Activated CD4-positive, alpha-beta T cell treated with anti-CD3 and anti-CD28 coated beads, Interleukin-2, amount 10 ng/mL, durations not matched to agents 7 days and 5 days (primary cell): ENCODE measurements around the gene UBE2D3. TPM values are rescaled to one million over a fixed set of nuclear protein-coding genes. Genes with fewer than 3 reads are reported as not detected.
"Not testable (repeated sequence)": the region's sequence is repeated elsewhere in the genome, so short reads cannot be mapped to it uniquely, and the experiment has no call there.

Experiments
- CTCF ChIA-PET: fragments of 350-600 bp; sonication (Branson Sonifier 250); formaldehyde crosslinking; loops from one replicate; lab custom pipeline; 2021; ENCODE audit warnings: antibody characterized with exemption; lab: Charles Lee
- POLR2A ChIA-PET: fragments of 350-600 bp; sonication (Branson Sonifier 250); formaldehyde crosslinking; loops from one replicate; lab custom pipeline; 2021; ENCODE audit warnings: antibody characterized with exemption; lab: Charles Lee
- DNase-seq: peaks from one replicate; pipeline ENCODE4 v3.0.0-alpha.2; 2020
- H3K27ac Mint-ChIP-seq: one replicate; pipeline ENCODE4 v1.8.0; 2021; ENCODE audit warnings: mild to moderate bottlenecking, moderate library complexity, mixed read lengths
- H3K27me3 Mint-ChIP-seq: one replicate; pipeline ENCODE4 v1.8.0; 2021; ENCODE audit warnings: mixed read lengths
- H3K36me3 Mint-ChIP-seq: one replicate; pipeline ENCODE4 v1.8.0; 2021; ENCODE audit warnings: low read depth, mixed read lengths
- H3K4me1 Mint-ChIP-seq: one replicate; pipeline ENCODE4 v1.8.0; 2021; ENCODE audit warnings: mixed read lengths
- H3K4me3 Mint-ChIP-seq: one replicate; pipeline ENCODE4 v1.8.0; 2021; ENCODE audit warnings: mild to moderate bottlenecking, moderate library complexity, mixed read lengths
- H3K9me3 Mint-ChIP-seq: one replicate; pipeline ENCODE4 v1.8.0; 2021; ENCODE audit warnings: mixed read lengths
- total RNA-seq, 2 experiments: library from RNA; stranded (reverse); gene quantifications; one replicate each; pipeline ENCODE4 v1.2.3, GENCODE V29; 2021

Gene UBE2D3
- total RNA-seq, 2 experiments from 2014 or later: 360 to 500 TPM

- no peaks in the 10 kb centered on the region for H3K9me3 Mint-ChIP-seq
Measured at GRCh38 chr4:102827674-102828496, 534 bp upstream of the UBE2D3 start.

GRCh38 chr4:102826105-102826889, 1.1 kb downstream of the UBE2D3 start:
- Mint-ChIP-seq H3K27ac (no peak overlapping the region), H3K27me3 (no peaks in the 10 kb centered on the region), H3K9me3 (no peaks in the 10 kb centered on the region), H3K36me3 (peaks cover 26% of the 10 kb centered on the region), H3K4me1 (peaks cover 42% of the 10 kb centered on the region), H3K4me3 (no peak overlapping the region)
- POLR2A ChIA-PET: interaction anchor here (0.5 to 3.3 kb wide), 2 partner anchors 38 to 42 kb away, joined by 4 to 51 read pairs; partner anchors contain the start of gene CISD2
- no peak for DNase-seq
- CTCF ChIA-PET: interaction anchor here (0.6 to 3.1 kb wide), 7 partner anchors 9 to 46 kb away, joined by 3 to 21 read pairs (median 5); no protein-coding TSS in a partner anchor

More at GRCh38 chr4:102827674-102828496, 534 bp upstream of the UBE2D3 start:
- Mint-ChIP-seq H3K27me3 (no peaks in the 10 kb centered on the region), H3K27ac (no peak overlapping the region), H3K4me1 (peaks cover 33% of the 10 kb centered on the region), H3K36me3 (peaks cover 13% of the 10 kb centered on the region), H3K4me3 (no peak overlapping the region)
- peak; percentile 100 for DNase-seq
- CTCF ChIA-PET: interaction anchor here (0.7 to 3.1 kb wide), 15 partner anchors 10 to 216 kb away, joined by 3 to 21 read pairs (median 3); partner anchors contain the start of gene CISD2
- POLR2A ChIA-PET: interaction anchor here (0.6 to 3.3 kb wide), 5 partner anchors 26 to 328 kb away, joined by 3 to 51 read pairs (median 3); partner anchors contain the start of gene CISD2

- DNase-seq: peak; percentile 39
- no peaks in the 10 kb centered on the region for H3K9me3 Mint-ChIP-seq
- H3K4me3 Mint-ChIP-seq: no peak overlapping the region
- no peak overlapping the region for H3K27ac Mint-ChIP-seq
- peaks cover 51% of the 10 kb centered on the region for H3K4me1 Mint-ChIP-seq
- peaks cover 33% of the 10 kb centered on the region for H3K36me3 Mint-ChIP-seq
- CTCF ChIA-PET: interaction anchor here (1.2 to 2.8 kb wide), 5 partner anchors 9 to 16 kb away, joined by 3 to 11 read pairs (median 5); no protein-coding TSS in a partner anchor
- H3K27me3 Mint-ChIP-seq: no peaks in the 10 kb centered on the region
- POLR2A ChIA-PET: interaction anchor here (0.6 kb wide), 1 partner anchor 44 kb away, joined by 4 read pairs; the partner anchor contains the start of gene CISD2
Measured at GRCh38 chr4:102825261-102826091, 1.9 kb downstream of the UBE2D3 start.

- Mint-ChIP-seq H3K27ac (peak overlapping the region; percentile 72), H3K4me1 (peaks cover 61% of the 10 kb centered on the region), H3K9me3 (no peaks in the 10 kb centered on the region), H3K4me3 (no peak overlapping the region), H3K27me3 (no peaks in the 10 kb centered on the region), H3K36me3 (peaks cover 41% of the 10 kb centered on the region)
- POLR2A ChIA-PET: interaction anchor here (0.7 kb wide), 1 partner anchor 134 kb away, joined by 3 read pairs; no protein-coding TSS in a partner anchor
- CTCF ChIA-PET: interaction anchor here (1.0 to 2.5 kb wide), 4 partner anchors 8 to 267 kb away, joined by 3 to 10 read pairs (median 4); no protein-coding TSS in a partner anchor
- no peak for DNase-seq
Measured at GRCh38 chr4:102824398-102824797, 3.0 kb downstream of the UBE2D3 start.

GRCh38 chr4:102823897-102824296, 3.5 kb downstream of the UBE2D3 start:
- Mint-ChIP-seq H3K4me1 (peaks cover 58% of the 10 kb centered on the region), H3K9me3 (no peaks in the 10 kb centered on the region), H3K36me3 (peaks cover 42% of the 10 kb centered on the region), H3K4me3 (no peak overlapping the region), H3K27ac (no peak overlapping the region), H3K27me3 (no peaks in the 10 kb centered on the region)
- DNase-seq: no peak
- POLR2A ChIA-PET: interaction anchor here (0.7 kb wide), 1 partner anchor 135 kb away, joined by 3 read pairs; no protein-coding TSS in a partner anchor
- CTCF ChIA-PET: interaction anchor here (0.7 to 2.5 kb wide), 6 partner anchors 8 to 268 kb away, joined by 3 to 10 read pairs (median 3); no protein-coding TSS in a partner anchor

GRCh38 chr4:102823464-102823863, 3.9 kb downstream of the UBE2D3 start:
- ChIA-PET POLR2A (no interaction called here), CTCF (interaction anchor here (0.7 to 1.5 kb wide), 4 partner anchors 11 to 268 kb away, joined by 3 to 4 read pairs (median 3); no protein-coding TSS in a partner anchor)
- Mint-ChIP-seq H3K4me3 (no peak overlapping the region), H3K36me3 (peaks cover 46% of the 10 kb centered on the region), H3K27me3 (no peaks in the 10 kb centered on the region), H3K9me3 (no peaks in the 10 kb centered on the region), H3K4me1 (peaks cover 58% of the 10 kb centered on the region), H3K27ac (peak overlapping the region; percentile 7)
- no peak for DNase-seq

- peak; percentile 47 for DNase-seq
- CTCF ChIA-PET: no interaction called here
- Mint-ChIP-seq H3K27ac (peak overlapping the region; percentile 91), H3K4me3 (peak overlapping the region; percentile 72), H3K4me1 (peaks cover 84% of the 10 kb centered on the region), H3K27me3 (no peaks in the 10 kb centered on the region), H3K36me3 (peaks cover 76% of the 10 kb centered on the region), H3K9me3 (no peaks in the 10 kb centered on the region)
- POLR2A ChIA-PET: interaction anchor here (1.5 kb wide), 1 partner anchor 49 kb away, joined by 3 read pairs; the partner anchor contains the start of gene CISD2
Measured at GRCh38 chr4:102819588-102820365, 7.6 kb downstream of the UBE2D3 start.

- not testable (repeated sequence) for DNase-seq, H3K27me3 Mint-ChIP-seq, H3K9me3 Mint-ChIP-seq
- Mint-ChIP-seq H3K4me3 (peak overlapping the region; percentile 11), H3K36me3 (peaks cover 76% of the 10 kb centered on the region), H3K27ac (peak overlapping the region; percentile 31), H3K4me1 (peaks cover 86% of the 10 kb centered on the region)
- ChIA-PET CTCF (interaction anchor here (1.2 to 1.8 kb wide), 2 partner anchors 21 to 188 kb away, joined by 4 read pairs; no protein-coding TSS in a partner anchor), POLR2A (interaction anchor here (1.5 kb wide), 1 partner anchor 50 kb away, joined by 3 read pairs; the partner anchor contains the start of gene CISD2)
Measured at GRCh38 chr4:102819100-102819499, 8.3 kb downstream of the UBE2D3 start.

GRCh38 chr4:102817613-102818268, 9.6 kb downstream of the UBE2D3 start:
- Mint-ChIP-seq H3K36me3 (peaks cover 75% of the 10 kb centered on the region), H3K27ac (no peak overlapping the region), H3K27me3 (no peaks in the 10 kb centered on the region), H3K4me1 (peaks cover 86% of the 10 kb centered on the region), H3K4me3 (peak overlapping the region; percentile 5), H3K9me3 (no peaks in the 10 kb centered on the region)
- CTCF ChIA-PET: interaction anchor here (0.6 to 3.1 kb wide), 8 partner anchors 8 to 190 kb away, joined by 3 to 10 read pairs (median 4); partner anchors contain the start of gene UBE2D3
- POLR2A ChIA-PET: no interaction called here
- no peak for DNase-seq

- H3K27ac Mint-ChIP-seq: peak overlapping the region; percentile 54
- H3K36me3 Mint-ChIP-seq: peaks cover 75% of the 10 kb centered on the region
- ChIA-PET CTCF (interaction anchor here (0.8 to 3.1 kb wide), 8 partner anchors 8 to 306 kb away, joined by 3 to 10 read pairs (median 3); partner anchors contain the start of gene UBE2D3), POLR2A (no interaction called here)
- peaks cover 85% of the 10 kb centered on the region for H3K4me1 Mint-ChIP-seq
- no peaks in the 10 kb centered on the region for H3K9me3 Mint-ChIP-seq
- H3K4me3 Mint-ChIP-seq: peak overlapping the region; percentile 25
- DNase-seq: no peak
- no peaks in the 10 kb centered on the region for H3K27me3 Mint-ChIP-seq
Measured at GRCh38 chr4:102817021-102817605, 10.2 kb downstream of the UBE2D3 start.
